HG03575 (cell line): ENCODE results near the gene FAM170B.

Source experiments
- ATAC-seq: cut with Tn5 transposase; IDR thresholded peaks from one replicate; pipeline ENCODE4 v1.9.1; 2021; ENCODE audit not compliant: unreplicated experiment, insufficient number of reproducible peaks, low FRiP score; ENCODE audit errors: extremely low read depth

Gene FAM170B

GRCh38 chr10:49170632-49171325 is 37.0 kb upstream of the FAM170B start:
- no peak for ATAC-seq

- ATAC-seq = no peak
These were observed 36.0 kb upstream of the FAM170B start for GRCh38 chr10:49169776-49170175.

- ATAC-seq = no peak
These were observed 35.1 kb upstream of the FAM170B start for GRCh38 chr10:49168831-49169500.

GRCh38 chr10:49168171-49168540 is 34.3 kb upstream of the FAM170B start:
- no peak for ATAC-seq

- ATAC-seq = no peak
These were observed 33.8 kb upstream of the FAM170B start for GRCh38 chr10:49167425-49168170.

GRCh38 chr10:49166484-49167400 is 32.9 kb upstream of the FAM170B start:
- ATAC-seq = no peak

GRCh38 chr10:49165821-49166483 is 32.1 kb upstream of the FAM170B start:
- ATAC-seq = no peak

GRCh38 chr10:49165259-49165658 is 31.4 kb upstream of the FAM170B start:
- ATAC-seq = no peak

- ATAC-seq = no peak
These were observed 30.9 kb upstream of the FAM170B start for GRCh38 chr10:49164559-49165188.

- ATAC-seq = no peak
These were observed 29.9 kb upstream of the FAM170B start for GRCh38 chr10:49163741-49164140.

- ATAC-seq = no peak
These were observed 29.0 kb upstream of the FAM170B start for GRCh38 chr10:49162761-49163310.

- no peak for ATAC-seq
These were observed 28.2 kb upstream of the FAM170B start for GRCh38 chr10:49162063-49162462.

GRCh38 chr10:49161411-49161997 is 27.7 kb upstream of the FAM170B start:
- ATAC-seq = no peak

- ATAC-seq = no peak
These were observed 27.0 kb upstream of the FAM170B start for GRCh38 chr10:49160814-49161213.

- no peak for ATAC-seq
These were observed 26.3 kb upstream of the FAM170B start for GRCh38 chr10:49160110-49160509.

GRCh38 chr10:49158915-49159314 is 25.1 kb upstream of the FAM170B start:
- no peak for ATAC-seq

- no peak for ATAC-seq
These were observed 24.6 kb upstream of the FAM170B start for GRCh38 chr10:49158404-49158803.

GRCh38 chr10:49157229-49157628 is 23.4 kb upstream of the FAM170B start:
- ATAC-seq = no peak
